GM18526 (cell line): ENCODE measurements around the gene GPR39.

ENCODE experiments used
- POLR2A ChIP-seq: IDR thresholded peaks from 3 replicates; pipeline ENCODE4 v1.6.1; 2011; ENCODE audit not compliant: insufficient read length; ENCODE audit errors: extremely low read depth

The GPR39 gene

GRCh38 chr2:132557694-132558093 lies 141.1 kb downstream of the GPR39 start:
- no peak for TF ChIP-seq POLR2A

DNA sequence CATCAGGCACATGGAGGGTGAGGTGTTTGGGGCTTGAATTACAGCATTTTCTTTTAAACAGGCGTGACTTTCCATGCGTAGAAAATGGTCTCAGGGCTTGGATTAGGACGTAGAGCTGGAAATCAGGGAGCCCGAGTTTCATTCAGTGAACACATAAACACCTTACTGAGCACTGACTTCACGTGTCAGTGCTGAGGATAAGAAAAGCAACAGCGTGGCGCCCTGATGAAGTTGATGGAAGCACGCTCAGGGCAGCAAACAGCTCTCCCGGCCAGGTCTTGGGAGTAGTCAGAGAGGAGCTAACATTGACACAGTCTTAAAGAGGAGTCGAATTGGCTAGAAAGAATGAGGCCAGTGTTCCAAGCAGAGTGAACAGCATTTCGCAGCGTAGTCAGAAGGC lies 142.7 kb downstream of the GPR39 start:
- no peak for TF ChIP-seq POLR2A

DNA sequence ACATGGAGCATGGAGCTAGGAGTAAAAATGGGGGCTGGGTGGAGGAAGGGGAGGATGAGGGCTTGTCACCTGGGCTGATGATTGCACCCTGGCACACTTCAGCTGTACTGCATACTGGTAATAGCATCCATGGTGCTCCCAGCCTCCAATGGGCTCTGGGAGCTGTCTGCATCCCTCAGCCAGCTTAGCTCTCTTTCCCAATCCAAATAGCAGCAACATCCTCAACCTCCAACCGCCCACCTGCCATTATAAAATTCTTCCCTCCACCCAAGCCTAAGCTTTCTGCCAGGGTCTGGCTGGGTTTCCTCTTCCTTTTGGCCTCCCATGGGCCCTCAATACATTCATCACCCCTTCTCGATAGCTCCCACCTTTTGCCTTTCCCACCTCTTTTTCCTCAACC lies 143.3 kb downstream of the GPR39 start:
- no peak for TF ChIP-seq POLR2A

- no peak for TF ChIP-seq POLR2A
Observed at GRCh38 chr2:132560562-132560961, 144.0 kb downstream of the GPR39 start.

DNA sequence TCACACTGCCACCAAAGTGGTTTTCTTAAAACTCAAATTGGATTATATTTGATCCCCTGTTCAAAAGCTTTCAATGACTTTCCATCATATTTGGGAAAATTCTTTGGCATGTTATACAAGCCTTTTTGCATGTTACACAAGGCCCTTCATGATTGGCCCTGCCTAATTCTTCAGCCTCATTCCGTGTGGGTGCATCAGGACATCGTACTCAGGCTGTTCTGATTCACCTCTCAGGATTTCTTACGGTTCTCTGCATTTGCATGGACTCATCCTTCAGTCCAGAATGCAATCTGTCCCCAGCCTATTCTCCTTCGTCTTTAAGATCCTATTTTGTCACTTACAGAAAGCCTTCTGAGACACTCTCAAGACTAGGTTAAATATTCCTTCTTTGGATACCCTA lies 145.6 kb downstream of the GPR39 start:
- no peak for TF ChIP-seq POLR2A

GRCh38 chr2:132564065-132564464 lies 147.5 kb downstream of the GPR39 start:
- no peak for TF ChIP-seq POLR2A

GRCh38 chr2:132566379-132566778 lies 149.8 kb downstream of the GPR39 start:
- no peak for TF ChIP-seq POLR2A

DNA sequence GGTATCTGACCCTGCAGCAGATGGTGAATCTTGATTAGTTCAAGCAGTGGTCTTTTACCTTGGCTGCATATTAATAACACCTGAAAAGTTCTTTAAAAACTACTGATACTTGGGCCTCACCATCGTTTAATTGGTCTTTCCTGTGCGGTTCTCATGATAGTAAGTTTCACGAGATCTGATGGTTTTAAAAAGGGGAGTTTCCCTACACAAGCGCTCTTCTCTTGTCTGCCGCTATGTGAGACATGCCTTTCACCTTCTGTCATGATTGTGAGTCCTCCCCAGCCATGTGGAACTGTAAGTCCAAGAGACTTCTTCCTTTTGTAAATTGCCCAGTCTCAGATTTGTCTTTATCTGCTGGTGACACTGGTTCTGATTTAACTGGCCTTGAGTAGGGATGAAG lies 151.1 kb downstream of the GPR39 start:
- TF ChIP-seq POLR2A: no peak

GRCh38 chr2:132568656-132569055 lies 152.1 kb downstream of the GPR39 start:
- no peak for TF ChIP-seq POLR2A

DNA sequence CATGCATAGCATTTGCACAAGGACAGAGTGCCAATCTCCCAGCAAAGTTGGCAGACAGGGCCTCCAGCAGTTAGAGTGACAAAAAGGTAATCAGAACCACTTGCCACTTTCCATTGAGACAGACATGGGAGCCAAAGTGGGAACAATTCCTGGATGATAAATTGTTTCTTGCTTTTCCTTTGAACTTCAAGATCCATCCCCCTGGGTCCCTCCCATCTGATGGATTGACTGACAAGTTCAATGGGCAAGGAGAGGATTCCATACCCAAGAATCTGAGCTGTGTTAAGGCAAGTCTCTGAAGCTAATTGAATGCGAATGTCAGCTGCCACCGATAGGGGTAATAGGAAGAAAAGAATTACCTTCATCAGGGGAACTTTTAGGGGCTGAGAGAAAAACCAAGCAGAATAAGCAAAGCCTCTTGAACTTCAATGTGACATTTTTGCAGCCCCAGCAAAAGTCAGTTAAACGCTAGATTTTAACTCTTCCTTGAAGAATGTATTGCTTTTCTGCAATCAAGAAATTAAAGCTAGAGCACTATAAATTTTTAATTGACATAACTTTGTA lies 156.9 kb downstream of the GPR39 start:
- TF ChIP-seq POLR2A: no peak

GRCh38 chr2:132577686-132578085 lies 161.1 kb downstream of the GPR39 start:
- no peak for TF ChIP-seq POLR2A

DNA sequence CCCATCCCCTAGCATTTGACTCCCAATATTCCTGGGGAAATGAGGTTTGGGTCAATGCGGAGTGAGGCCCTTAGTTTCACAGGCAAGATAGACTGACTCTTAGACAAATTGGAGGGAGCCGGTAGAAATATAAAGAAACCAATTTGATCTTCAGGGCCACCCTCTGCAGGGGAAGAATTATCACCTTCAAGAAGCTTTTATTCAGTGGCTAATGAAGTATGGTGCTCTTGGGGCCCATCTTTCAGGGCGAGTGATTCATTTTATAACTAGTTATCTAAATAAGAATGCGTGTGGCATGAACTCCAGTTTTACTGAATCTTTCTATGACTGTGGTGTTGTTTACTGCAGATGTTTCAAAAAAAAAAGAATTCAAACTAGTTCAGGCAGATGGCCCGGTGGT lies 165.0 kb downstream of the GPR39 start:
- no peak for TF ChIP-seq POLR2A

DNA sequence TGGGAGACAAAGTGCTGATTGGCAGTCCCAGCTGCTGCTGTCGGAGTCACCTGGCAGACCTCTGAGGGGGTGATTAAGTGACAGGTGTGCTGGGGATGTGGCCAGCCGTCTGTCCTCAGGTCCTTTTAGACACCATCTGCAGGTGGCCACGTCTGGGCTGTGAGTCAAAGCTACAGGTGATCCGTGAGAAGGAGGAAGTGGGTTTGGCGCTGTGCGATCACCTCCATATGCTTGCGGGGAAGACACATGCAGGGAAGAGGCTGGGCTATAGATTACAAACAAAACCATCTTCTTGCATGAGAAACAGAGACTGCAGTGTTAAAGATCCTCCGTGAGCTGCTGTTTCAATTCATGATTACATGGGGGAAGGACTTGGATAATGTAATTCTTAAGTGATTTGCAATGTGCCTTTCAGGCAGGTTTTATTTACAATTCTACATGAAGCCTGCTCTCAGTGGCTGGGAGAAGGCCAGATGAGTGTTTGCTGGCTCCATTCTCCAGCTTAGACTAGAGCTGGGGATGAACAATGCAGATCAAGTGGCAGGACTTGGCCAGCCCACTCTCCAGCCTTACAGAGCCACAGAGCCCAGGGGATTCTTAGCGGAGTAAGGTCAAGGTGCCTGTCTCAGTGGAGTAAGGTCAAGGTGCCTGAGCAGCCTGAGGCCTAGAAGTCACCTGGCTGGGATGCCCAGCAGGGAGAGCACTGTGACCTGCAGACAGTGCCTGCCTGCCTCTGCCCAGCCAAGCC lies 165.6 kb downstream of the GPR39 start:
- TF ChIP-seq POLR2A: no peak

DNA sequence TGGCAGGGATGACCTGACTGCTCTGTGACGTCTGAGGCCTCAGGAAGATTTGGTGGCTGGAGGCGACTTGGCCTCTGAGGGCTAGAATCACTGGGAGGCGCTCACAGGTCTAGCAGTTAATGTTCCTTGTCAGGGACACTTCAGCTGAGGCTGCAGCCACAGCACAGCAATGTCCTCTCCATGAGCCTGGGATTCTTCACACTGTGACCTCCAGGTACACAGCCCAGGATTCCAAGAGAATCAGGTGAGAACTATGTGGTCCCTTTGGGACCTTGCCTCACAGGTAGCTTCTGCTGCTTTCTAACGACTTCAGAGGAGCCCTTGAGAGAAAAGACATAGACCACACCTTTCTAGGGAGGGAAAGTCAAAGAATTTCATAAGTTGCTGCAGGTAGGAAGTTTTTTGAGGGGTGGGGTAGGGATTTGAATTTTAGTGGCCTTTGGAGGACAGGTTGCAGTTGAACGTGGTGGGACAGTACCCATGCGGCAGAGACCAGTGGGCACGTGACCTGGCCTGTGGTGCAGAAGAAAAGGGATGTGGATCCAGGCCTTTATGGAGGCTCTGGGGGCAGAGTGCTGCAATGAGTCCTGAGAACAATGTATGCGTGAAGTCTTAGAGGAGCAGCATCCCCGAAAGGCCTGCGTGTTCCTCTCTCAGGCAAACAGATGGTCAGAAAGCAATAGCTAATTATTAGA lies 167.2 kb downstream of the GPR39 start:
- TF ChIP-seq POLR2A: no peak

DNA sequence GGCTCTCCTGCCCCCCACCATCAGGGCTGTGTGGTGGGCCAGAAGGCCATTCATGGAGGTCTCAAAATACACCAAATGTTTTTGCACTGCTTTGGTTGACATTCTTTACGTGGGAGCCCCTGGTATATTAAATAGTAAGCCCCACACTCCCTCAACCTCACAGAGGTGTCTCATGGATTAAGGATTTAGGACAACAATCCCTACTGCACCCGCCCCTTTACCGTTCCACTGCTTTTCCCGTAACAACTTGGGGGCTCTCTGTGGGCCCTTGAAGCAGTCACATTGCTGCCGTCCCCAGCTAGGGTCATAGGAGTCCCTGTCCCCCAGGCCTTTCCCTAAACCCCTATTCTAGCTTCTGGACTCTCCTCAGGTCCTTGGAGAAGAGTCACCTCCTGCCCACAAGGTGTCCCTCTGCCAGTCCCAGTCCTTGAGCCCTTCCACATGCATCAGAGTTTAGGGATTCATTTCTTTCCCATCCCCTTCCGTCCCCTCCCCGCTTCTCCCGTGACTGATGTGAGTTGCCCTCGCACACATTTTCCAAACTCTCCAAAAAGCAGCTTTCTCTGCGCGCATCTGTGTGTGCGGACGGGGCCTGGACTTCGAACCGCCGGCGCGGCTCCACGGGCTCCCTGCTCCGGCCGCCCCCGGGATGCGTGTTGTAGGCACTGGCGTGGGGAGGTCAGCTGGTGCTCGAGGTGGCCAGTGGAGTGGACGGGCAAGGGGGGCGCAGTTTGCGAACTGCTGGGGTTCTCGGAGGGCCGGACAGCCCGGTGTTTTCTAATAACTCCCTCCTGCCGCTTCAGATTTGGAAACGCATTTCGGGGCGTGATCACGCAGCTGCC lies 168.6 kb downstream of the GPR39 start:
- no peak for TF ChIP-seq POLR2A
